NCI-H1436 (cell line): ENCODE data around the gene TGFBRAP1.

Source experiments
- DNase-seq: peaks from one replicate; lab custom pipeline; 2025; lab: John Stamatoyannopoulos, UW

Gene TGFBRAP1

GRCh38 chr2:105329561-105330495, at the start of gene TGFBRAP1:
TSS of gene TGFBRAP1 (minus strand) at chr2:105329735. CDS start at chr2:105308301, 21,434 bp downstream.
- peak; percentile 35 for DNase-seq

GRCh38 chr2:105378921-105379383, 49.4 kb upstream of the TGFBRAP1 start:
- DNase-seq: no peak

GRCh38 chr2:105378276-105378840, 48.8 kb upstream of the TGFBRAP1 start:
- DNase-seq: no peak

- no peak for DNase-seq
Observed at GRCh38 chr2:105377871-105378270, 48.3 kb upstream of the TGFBRAP1 start.

DNA sequence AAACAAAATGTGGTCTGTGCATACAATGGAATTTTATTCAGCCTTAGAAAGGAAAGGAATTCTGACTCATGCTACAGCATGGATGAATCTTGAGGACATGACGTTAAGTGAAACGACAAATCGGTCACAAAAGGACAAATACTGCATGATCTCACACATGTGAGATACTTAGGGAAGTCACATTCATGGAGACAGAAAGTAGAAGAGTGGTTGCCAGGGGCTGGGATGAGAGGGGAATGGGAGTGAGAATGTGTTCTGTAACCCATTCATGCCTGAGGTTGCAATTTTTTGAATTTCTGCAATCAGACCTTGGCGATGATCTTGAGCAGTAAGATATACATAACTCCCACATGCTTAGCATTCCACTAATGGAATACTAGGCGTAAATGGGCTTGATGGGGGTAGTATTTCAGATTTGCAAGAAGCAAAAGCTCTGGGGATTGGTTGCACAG, 47.3 kb upstream of the TGFBRAP1 start:
- no peak for DNase-seq

DNA sequence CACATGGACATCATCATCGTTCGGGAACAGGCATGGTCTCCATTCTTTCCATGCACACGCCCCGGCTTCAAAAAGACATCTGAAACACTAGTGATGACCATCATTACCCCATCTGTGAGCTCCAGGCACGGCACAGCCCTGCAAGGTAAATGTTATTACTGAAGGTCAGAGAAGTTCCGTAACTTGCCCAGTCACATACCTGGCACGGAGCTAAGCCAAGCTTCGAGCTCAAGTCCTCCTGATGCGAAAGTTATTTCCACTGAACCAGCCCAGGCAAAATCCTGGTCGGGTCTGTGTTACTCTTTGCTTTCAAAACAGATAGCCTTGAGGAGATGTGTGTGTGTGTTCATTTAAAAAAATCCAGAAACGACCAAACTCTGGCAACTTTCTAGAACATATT, 46.5 kb upstream of the TGFBRAP1 start:
- no peak for DNase-seq

- no peak for DNase-seq
Observed at GRCh38 chr2:105375001-105375561, 45.5 kb upstream of the TGFBRAP1 start.

DNA sequence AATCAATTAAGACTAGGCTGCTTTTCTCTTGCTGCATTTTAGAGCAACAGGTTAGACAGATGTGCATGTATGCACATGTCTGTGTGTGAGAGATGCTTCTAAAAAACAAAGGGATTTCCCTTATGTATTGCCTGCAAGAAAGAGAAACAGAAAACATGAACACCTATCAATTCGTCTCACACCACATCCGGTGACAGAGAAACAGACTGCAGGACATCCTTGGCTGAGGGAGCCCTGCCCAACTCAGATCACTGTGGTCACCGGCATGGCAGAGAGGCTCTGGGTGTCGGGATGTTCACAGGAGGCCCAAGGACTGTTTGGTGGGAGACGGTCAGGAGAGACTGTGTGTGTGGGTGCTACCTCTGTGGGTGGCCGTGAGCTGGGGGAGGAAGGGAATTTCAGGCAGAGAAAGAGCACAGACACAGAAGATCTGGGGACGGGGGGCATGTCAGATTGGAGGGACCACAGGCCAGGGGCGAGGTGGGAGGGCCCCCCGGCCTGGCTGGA, 44.4 kb upstream of the TGFBRAP1 start:
- DNase-seq: no peak

DNA sequence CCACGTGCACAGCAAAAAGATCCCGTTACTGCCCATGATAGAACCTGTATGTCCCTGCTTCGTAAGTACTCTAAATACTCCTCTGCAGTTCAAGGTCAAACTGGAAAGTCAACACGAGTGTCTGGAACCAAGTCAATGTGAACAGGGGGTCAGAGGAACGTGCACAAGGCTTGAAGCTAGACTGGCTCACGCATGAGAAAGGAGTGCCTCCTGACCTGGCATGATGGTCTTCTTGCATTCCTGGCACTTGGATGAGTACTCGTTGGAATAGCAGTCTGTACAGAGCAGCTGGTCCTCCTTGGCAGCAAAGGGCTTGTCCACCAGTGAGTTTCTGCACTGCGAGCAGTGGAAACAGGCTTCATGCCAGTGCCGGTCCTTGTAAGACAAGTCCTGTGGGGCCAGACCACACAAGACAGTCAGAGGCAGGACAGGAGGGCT, 43.8 kb upstream of the TGFBRAP1 start:
- no peak for DNase-seq

GRCh38 chr2:105371810-105372209, 42.3 kb upstream of the TGFBRAP1 start:
- no peak for DNase-seq

- DNase-seq: no peak
Observed at GRCh38 chr2:105371156-105371555, 41.6 kb upstream of the TGFBRAP1 start.

DNA sequence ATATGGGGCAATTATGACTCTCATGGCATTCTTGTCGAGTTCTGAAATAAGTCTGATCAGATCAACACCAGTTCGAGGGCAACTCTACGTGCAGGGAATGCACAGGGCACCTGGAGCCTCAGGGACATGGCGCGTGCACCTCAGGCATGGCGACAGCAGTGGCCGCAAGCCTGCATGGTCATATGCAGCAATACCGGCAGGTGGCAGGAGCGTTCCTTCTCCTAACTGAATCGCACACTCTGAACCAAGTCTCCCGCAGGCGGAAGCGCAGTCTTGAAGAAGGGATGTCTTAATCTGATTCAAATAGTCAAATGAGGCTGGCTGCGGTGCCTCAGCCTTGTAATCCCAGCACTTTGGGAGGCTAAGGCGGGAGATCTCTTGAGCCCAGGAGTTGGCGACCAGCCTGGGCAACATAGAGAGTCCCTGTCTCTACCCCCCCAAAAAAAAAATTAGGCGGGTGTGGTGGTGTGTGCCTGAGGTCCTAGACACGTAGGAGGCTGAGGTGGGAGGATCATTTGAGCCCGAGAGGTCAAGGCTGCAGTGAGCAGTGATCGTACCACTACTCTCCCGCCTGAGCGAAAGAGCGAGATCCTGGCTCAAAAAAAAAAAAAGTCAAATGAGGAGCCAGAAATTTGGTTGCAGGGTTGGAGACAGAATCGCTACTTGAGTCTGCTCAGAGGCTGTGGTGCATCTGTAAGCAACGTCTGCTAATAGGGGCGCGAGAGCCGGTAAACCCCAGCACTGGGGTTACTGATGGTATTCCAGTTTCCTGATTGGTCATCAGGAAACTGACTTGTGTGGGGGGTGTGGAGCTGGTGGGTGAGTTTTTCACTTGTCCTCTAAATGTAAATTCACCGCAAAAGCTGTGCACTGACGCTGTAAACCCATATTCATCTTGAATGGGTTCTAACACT, 40.5 kb upstream of the TGFBRAP1 start:
- DNase-seq: peak; percentile 40

DNA sequence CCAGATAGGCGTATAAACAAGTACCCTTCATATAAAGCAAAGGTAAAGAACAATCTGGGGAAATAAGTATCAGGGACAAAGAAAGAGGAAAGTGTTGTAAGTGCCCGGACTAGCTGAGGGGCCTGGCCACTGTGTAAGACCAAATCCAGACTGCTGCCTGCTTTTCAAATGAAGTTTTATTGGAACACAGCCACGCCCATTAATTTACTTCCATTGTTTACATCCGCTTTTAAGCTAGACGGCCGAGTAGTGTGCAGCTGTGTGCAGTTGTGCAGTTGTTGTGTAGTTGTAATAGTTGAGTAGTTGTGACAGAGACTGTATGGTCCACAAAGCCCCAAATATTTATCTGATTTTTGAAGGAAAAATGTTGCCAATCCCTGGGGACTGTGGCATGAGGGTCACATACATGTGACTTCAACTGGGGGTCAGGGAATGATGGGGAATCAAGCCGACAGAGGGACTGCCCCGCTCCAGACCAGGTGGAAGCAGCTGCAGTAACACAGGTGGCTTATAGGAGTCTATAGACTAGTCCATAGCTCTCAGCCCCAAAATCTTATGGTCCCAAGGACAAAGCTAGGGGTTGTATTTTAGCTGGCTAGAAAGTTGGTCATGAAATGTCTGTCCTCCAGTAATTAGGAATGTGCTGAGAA, 39.3 kb upstream of the TGFBRAP1 start:
- no peak for DNase-seq

DNA sequence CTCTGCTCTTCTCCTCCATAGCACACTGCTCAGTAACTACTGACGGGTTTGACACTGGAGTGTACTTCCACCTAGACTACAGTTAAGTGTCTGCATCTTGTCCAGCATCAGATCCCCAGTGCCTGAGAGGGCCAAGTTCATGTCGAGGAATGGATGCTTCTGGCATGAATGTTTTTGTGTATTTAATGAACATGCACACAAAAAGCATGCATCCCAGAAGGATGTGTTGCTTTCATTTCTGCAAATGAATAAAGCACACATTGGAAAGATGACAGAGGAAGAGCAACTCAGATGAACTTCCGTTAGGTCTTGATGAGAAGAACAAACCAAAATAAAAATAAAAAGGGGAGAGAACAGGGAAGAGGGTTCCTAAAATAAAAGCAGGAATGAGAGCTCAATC, 35.7 kb upstream of the TGFBRAP1 start:
- no peak for DNase-seq

DNA sequence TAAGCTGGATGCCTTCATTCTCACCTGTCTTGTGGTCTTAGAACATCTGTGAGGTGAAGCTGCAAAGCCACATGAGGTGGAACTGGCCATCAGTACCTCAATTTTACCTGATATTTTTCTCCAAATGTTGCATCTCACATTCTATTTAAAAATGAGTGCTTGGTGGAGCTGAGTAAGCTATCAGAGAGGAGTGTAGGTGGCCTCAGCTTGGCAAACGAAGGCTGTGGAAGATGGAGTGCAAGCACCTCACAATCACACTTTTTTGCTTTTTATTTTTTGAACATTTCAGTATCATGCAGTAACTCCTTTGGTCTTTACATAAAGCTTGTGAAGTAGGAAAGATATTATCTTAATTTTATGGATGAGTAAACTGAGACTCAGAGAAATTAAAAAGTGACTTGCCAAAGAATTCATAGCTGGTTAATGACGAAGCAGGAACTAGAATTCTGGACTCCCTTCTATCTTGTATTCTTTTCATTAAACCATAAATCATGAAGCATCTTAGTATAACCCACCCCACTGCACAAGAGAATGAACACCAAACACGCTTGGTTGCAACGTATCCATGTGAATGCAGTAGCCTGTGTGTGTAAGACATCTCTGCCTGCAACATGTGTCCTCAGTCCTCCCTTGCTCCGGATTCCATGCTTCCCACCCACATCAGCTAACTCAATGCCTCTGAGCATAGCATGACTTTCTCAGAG, 35.1 kb upstream of the TGFBRAP1 start:
- DNase-seq: no peak

GRCh38 chr2:105362862-105363591, 33.5 kb upstream of the TGFBRAP1 start:
- DNase-seq: no peak

GRCh38 chr2:105361102-105361889, 31.8 kb upstream of the TGFBRAP1 start:
- DNase-seq: no peak

DNA sequence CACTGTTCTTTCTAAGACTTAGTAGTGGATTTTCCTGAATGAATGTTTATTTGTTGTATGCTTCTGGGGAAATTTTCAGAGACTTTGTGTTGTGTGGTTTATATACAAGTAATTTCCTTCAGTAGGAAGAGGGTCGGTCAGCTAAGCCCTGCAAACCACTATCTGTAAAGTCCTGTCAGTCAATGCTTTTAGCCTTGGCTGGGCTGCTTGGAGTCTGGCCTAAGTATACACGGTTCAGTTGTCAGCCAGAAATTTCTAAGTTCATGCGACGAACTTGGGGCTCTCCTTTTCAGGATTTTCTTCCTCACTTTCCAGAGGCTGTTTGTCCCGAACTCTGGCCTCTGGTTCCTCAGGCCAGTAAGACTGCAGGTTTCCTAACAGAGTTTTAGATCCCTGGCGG, 29.1 kb upstream of the TGFBRAP1 start:
- no peak for DNase-seq

DNA sequence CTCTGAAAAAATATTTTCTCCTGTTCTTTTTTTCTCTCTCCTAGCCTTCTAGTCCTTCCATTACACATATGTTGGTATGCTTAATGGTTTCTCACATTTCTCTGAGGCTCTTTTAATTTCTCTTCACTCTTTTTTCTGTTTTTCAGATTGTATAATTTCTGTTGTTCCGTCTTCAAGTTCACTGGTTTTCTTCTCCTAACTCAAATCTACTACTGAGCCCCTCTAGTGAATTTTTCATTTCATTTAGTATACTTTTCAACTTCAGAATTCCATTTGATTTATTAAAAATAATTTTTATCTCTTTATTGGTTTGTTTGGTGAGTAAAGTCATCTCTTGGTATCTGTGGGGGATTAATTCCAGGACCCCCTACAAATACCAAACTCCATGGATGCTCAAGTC, 27.6 kb upstream of the TGFBRAP1 start:
- DNase-seq: no peak
